MM.1S (cell line): Measurements from ENCODE around the gene ALOX12B.

ENCODE experiments used
- EZH2 ChIP-seq: fragments of 300-600 bp; sonication (generic); optimal IDR thresholded peaks from 2 replicates; pipeline ENCODE3; 2017; ENCODE audit warnings: low read depth, mild to moderate bottlenecking, antibody characterized with exemption, low read length, mixed read lengths
- EZH2phosphoT487 ChIP-seq: fragments of 300-600 bp; sonication (generic); IDR thresholded peaks from 2 replicates; pipeline ENCODE4 v1.6.1; 2018; ENCODE audit warnings: antibody characterized with exemption, low read length
- TF ChIP-seq, protein P1 (sequence below): fragments of 300-600 bp; sonication (generic); IDR thresholded peaks from 2 replicates; pipeline ENCODE4 v1.5.1; 2016; ENCODE audit warnings: antibody characterized with exemption, low read length, mixed read lengths

DNA sequence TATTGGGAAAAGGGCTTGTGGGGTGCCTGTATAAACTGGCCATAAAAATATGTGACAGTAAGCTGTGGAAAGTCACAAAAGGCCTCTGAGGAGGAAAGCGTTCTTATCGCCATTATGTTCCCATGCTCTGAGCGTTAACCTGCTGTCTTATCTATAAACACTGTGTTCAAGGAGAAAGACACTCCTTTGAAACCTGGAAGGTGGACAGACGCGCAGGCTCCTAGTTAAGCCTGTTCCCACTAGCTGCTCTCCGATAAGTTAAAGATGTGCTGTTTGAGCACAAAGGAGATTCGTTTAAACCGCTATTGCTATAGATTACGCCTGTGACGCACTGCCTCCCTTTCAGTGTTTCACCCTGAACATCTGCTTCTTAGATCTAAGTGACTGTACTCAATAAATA lies 5.2 kb downstream of the ALOX12B start:
- TF ChIP-seq, protein P1, sequence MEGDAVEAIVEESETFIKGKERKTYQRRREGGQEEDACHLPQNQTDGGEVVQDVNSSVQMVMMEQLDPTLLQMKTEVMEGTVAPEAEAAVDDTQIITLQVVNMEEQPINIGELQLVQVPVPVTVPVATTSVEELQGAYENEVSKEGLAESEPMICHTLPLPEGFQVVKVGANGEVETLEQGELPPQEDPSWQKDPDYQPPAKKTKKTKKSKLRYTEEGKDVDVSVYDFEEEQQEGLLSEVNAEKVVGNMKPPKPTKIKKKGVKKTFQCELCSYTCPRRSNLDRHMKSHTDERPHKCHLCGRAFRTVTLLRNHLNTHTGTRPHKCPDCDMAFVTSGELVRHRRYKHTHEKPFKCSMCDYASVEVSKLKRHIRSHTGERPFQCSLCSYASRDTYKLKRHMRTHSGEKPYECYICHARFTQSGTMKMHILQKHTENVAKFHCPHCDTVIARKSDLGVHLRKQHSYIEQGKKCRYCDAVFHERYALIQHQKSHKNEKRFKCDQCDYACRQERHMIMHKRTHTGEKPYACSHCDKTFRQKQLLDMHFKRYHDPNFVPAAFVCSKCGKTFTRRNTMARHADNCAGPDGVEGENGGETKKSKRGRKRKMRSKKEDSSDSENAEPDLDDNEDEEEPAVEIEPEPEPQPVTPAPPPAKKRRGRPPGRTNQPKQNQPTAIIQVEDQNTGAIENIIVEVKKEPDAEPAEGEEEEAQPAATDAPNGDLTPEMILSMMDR: no peak
- TF ChIP-seq EZH2 (no peak), EZH2phosphoT487 (no peak)
